ENCODE measurements around the gene EVA1A. TPM values are rescaled to one million over a fixed set of nuclear protein-coding genes. Genes with fewer than 3 reads are reported as not detected.
A peak's percentile ranks its signal among the peaks of the same experiment; 100 is the strongest.

EVA1A gene
- total RNA-seq, 1 experiment from 2014 or later: 10.8 TPM

- POLR2A ChIA-PET (ENCODE audit: unreplicated experiment): no interaction called here
- no peaks in the 10 kb centered on the region; the same call in 1 of the 2 replicates for H3K79me2 ChIP-seq (ENCODE audit: low read depth)
- intact Hi-C loops (cut with micrococcal nuclease; ENCODE audit: unreplicated experiment): no loop called here
- H3K4me2 ChIP-seq: no peak overlapping the region
- no peak overlapping the region for H3K27ac ChIP-seq
- 0 out of 2 replicates have a peak, but pooled peaks cover 9% of the 10 kb centered on the region for H3F3A ChIP-seq (ENCODE audit: insufficient read depth, low read depth)
- DNase-seq: peak in 1 of 2 experiments; percentile 9
- H3K36me3 ChIP-seq (ENCODE audit: low read depth): no peaks in the 10 kb centered on the region
- H3K9me2 ChIP-seq (ENCODE audit: insufficient read depth): no peaks in the 10 kb centered on the region
- no TSS peak for BruUV-seq (replicated peaks)
- no peak overlapping the region for H2AFZ ChIP-seq
- TF ChIP-seq EZH2 (IDR thresholded peaks at IDR 0.05; ENCODE audit: low read depth) (no peak), CTCF (conservative IDR thresholded peaks at IDR 0.05) (no peak)
- H3K4me1 ChIP-seq (replicated peaks; ENCODE audit: insufficient read depth): peaks cover 18% of the 10 kb centered on the region
- no peaks in the 10 kb centered on the region for H3K9me3 ChIP-seq (ENCODE audit: insufficient read depth, low read depth)
- H3K27me3 ChIP-seq (ENCODE audit: insufficient read depth, low read depth): no peaks in the 10 kb centered on the region
- CTCF ChIA-PET: no interaction called here
- H4K20me1 ChIP-seq (ENCODE audit: insufficient read depth): peaks cover 3% of the 10 kb centered on the region; the same call in 1 of the 2 replicates
- no peak overlapping the region for H3K4me3 ChIP-seq
Measured at GRCh38 chr2:75556679-75557366, 3.9 kb downstream of the EVA1A start.

- H3K4me1 ChIP-seq (replicated peaks; ENCODE audit: insufficient read depth): peaks cover 12% of the 10 kb centered on the region; the same call in 1 of the 2 replicates
- H2AFZ ChIP-seq: no peak overlapping the region
- no peaks in the 10 kb centered on the region for H3K9me3 ChIP-seq (ENCODE audit: insufficient read depth, low read depth)
- ChIA-PET CTCF (interaction anchor here (0.7 kb wide), 1 partner anchor 15 kb away, joined by 5 read pairs; no protein-coding TSS in a partner anchor), POLR2A (ENCODE audit: unreplicated experiment) (interaction anchor here (0.6 kb wide), 1 partner anchor 10 kb away, joined by 6 read pairs; no protein-coding TSS in a partner anchor)
- no peak overlapping the region for H3K4me2 ChIP-seq
- TF ChIP-seq CTCF (conservative IDR thresholded peaks at IDR 0.05) (no peak), EZH2 (IDR thresholded peaks at IDR 0.05; ENCODE audit: low read depth) (no peak)
- DNase-seq: no peak
- no peaks in the 10 kb centered on the region for H3K27me3 ChIP-seq (ENCODE audit: insufficient read depth, low read depth)
- no peaks in the 10 kb centered on the region for H3K36me3 ChIP-seq (ENCODE audit: low read depth)
- H4K20me1 ChIP-seq (ENCODE audit: insufficient read depth): peaks cover 3% of the 10 kb centered on the region; the same call in 1 of the 2 replicates
- no TSS peak for BruUV-seq (replicated peaks)
- H3F3A ChIP-seq (ENCODE audit: insufficient read depth, low read depth): no peaks in the 10 kb centered on the region; the same call in 1 of the 2 replicates
- intact Hi-C loops (cut with micrococcal nuclease; ENCODE audit: unreplicated experiment): no loop called here
- H3K9me2 ChIP-seq (ENCODE audit: insufficient read depth): no peaks in the 10 kb centered on the region
- no peaks in the 10 kb centered on the region; the same call in 1 of the 2 replicates for H3K79me2 ChIP-seq (ENCODE audit: low read depth)
- no peak overlapping the region for H3K4me3 ChIP-seq
- H3K27ac ChIP-seq: no peak overlapping the region
Measured at GRCh38 chr2:75555701-75556100, 5.0 kb downstream of the EVA1A start.

- Histone ChIP-seq H3K4me3 (no peak overlapping the region), H3F3A (ENCODE audit: insufficient read depth, low read depth) (peaks cover 6% of the 10 kb centered on the region; the same call in 1 of the 2 replicates), H4K20me1 (ENCODE audit: insufficient read depth) (peaks cover 3% of the 10 kb centered on the region; the same call in 1 of the 2 replicates), H3K79me2 (ENCODE audit: low read depth) (no peaks in the 10 kb centered on the region; the same call in 1 of the 2 replicates), H3K4me2 (no peak overlapping the region), H3K9me2 (ENCODE audit: insufficient read depth) (no peaks in the 10 kb centered on the region), H3K27ac (no peak overlapping the region), H3K9me3 (ENCODE audit: insufficient read depth, low read depth) (no peaks in the 10 kb centered on the region), H2AFZ (no peak overlapping the region), H3K27me3 (ENCODE audit: insufficient read depth, low read depth) (no peaks in the 10 kb centered on the region), H3K4me1 (replicated peaks; ENCODE audit: insufficient read depth) (peaks cover 18% of the 10 kb centered on the region), H3K36me3 (ENCODE audit: low read depth) (no peaks in the 10 kb centered on the region)
- no TSS peak for BruUV-seq (replicated peaks)
- CTCF ChIA-PET: no interaction called here
- POLR2A ChIA-PET (ENCODE audit: unreplicated experiment): interaction anchor here (0.7 kb wide), 1 partner anchor 1595 kb away, joined by 3 read pairs; no protein-coding TSS in a partner anchor
- TF ChIP-seq EZH2 (IDR thresholded peaks at IDR 0.05; ENCODE audit: low read depth): no peak
- TF ChIP-seq CTCF (conservative IDR thresholded peaks at IDR 0.05): no peak
- intact Hi-C loops (cut with micrococcal nuclease; ENCODE audit: unreplicated experiment): no loop called here
- peak in 1 of 2 experiments; percentile 34 for DNase-seq
Measured at GRCh38 chr2:75553935-75554531, 6.7 kb downstream of the EVA1A start.
